IPS DF 4.7 (cell line): ENCODE data around the gene DBT.

ENCODE experiments used
- DNase-seq: peaks from one replicate; pipeline ENCODE4 v3.0.0-alpha.2; 2013; ENCODE audit warnings: low spot score; ENCODE audit errors: extremely low read depth

DBT gene

DNA sequence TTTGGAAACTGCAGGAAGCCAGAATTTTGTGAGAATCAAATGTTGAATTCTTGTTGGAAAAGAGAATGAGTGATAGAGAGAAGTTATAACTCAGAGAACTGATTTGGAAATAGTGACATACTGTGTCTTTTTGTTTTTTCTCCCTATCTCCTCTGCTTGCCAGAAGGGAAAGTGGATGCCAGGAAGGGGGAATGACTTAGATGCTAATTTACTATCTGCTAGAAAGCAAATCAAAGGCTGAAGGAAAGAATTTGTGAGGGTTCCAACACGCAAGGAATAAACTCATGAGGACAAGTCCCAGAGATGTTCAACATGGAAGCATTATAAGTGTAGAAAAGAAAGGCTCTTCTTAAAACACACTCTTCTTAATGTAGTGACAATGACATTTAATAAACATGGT, 51.0 kb downstream of the DBT start:
- no peak for DNase-seq

DNA sequence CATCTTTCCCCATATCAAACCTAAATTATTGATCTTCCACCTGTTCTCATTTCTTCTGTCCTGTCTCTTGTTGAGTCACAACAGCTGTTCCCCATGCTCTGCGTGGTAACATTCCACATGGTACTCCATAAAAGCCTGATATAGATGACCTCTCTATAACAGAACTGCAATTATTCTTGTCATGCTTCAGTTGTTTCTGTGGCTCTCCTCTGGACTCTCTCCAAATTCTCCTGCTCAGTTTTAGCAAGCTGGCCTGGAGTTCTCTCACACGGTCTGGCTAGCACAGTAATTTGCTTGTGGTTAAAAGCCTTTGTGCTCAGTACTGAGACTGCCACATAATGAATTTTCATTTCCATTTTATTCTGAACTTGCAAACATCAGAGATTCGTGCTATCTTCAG, 61.0 kb downstream of the DBT start:
- no peak for DNase-seq

DNA sequence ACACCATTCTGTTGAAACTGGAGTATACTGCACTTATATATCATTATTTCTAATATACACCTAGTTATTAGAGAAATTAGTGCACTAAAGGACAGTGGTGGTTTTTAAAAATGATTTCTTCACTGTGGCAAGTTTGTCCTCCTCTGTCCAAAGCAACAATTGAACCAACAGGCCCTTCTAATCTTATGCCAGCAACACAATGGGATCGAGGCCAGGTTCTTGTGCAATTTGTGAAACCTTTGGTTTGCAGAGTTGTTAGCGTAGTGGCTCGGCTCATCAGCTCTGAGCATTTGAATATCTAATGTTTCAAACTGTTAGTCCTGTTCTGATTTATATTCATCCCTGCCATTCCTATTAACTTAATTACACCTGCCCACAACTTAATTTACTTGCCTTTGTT, 61.7 kb downstream of the DBT start:
- DNase-seq: no peak

DNA sequence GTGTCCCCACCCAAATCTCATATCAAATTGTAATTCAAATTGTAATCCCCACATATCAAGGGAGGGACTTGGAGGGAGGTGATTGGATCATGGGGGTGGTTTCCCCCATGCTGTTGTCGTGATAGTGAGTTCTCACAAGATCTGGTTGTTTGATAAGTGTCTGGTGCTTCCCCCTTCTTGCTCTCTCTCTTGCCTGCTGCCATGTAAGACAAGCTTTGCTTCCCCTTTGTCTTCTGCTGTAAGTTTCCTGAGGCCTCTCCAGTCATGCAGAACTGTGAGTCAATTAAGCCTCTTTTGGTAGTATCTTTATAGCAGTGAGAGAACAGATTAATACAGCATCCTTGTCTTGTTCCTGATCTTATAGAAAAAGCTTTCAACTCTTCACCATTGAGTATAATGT, 65.1 kb downstream of the DBT start:
- DNase-seq: no peak

DNA sequence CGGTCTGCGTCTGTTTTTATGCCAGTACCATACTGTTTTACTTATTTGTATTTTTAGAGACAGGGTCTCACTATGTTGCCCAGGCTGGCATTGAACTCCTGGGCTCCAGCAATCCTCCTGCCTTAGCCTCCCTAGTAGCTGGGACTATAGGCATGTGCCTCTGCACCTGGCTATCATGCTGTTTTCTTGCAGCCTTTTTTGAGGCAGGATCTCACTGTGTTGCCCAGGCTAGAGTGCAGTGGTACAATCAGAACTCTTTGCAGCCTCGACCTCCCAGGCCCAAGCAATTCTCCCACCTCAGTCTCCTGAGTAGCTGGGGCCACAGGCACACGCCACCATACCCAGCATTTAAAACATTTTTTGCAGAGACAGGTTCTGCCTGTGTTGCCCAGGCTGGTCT, 66.3 kb downstream of the DBT start:
- DNase-seq: no peak

DNA sequence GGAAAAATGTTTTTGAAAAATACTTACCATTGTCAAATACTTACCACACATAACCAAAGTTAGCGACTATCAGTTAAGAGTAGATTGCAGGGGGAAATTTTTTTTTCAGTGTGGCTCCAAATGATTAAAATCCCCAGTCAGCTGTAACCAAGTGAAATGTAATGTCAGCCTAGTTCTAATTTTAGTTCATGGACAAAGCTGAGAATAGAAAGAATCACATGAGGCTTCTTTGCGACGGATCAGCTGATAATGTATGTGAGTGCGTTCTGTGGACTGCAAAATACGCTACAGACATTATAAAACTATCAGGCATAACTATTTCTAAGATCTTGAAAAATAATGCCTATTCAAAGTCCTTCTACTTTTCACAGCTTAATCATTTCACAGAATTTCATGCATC, 71.5 kb downstream of the DBT start, which contains the start of gene LRRC39:
Gene LRRC39, minus strand, starts transcription at position 166 of the 400 bp plus-strand sequence. CDS start 9,740 bp downstream, outside the sequence.
- no peak for DNase-seq

DNA sequence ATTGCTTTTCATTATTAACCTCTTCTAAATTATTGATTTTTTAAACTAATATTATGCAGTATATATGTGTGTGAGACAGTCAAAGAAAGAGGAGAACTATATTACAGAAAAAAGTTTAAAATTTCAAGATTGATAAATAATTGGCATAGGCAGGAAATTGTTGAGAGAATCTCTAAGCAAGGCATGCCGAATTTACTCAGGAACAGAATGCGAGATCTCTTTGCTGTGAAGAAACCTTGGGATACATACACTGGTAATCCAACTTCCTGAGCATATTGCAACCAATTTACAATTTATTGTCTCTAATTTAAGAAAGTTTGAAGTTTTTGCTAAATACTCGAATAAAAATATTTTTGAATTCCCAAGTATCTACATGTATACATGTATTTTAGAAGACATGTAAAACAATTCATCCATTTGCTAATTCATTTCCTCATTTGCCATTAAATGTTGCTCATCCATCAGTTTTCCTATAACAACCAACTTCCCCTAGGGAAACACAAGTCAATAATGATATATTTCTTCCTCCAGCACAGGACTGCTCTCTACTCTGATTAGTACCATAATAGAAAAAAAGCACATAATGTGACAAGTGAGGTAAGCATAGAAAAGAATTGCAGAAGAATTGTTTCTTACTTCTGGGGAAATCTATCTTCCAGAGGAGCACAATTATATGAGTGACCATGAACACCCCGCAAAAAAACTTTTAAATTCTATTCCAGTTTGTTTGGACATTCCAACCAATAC, 72.2 kb downstream of the DBT start:
- no peak for DNase-seq

DNA sequence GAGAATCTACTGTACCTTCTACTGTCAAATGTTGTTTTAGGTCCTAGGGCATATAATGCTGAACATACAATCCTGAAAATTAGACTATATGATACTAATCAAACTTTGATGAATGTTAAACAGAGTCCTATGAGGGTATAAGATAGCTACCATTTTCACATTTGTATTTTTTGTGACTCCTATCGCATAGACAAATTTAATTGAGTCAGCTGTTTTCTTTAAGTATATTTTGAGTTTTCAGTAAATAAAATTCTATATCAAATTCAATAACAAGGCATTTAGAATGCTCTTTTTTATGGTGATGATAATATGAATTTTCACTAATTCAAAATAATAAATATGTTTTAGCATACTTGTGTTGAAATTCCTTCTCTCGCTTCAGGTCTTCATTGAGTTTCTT, 81.6 kb downstream of the DBT start:
- no peak for DNase-seq

DNA sequence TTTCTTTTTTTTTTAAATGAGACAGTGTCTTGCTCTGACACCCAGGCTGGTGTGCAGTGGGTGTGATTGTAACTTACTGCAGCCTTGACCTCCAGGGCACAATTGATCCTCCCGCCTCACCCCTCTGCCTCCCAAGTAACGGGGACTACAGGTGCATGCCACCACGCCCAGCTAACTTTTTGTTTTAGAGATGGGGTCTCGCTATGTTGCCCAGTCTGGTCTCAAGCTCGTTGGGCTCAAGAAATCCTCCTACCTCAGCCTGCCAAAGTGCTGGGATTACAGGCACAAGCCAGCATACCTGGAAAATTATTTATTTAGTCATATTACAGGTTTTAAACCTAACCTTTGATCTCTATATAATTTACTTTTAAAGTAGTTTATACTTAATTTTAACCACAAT, 84.9 kb downstream of the DBT start:
- DNase-seq: no peak

DNA sequence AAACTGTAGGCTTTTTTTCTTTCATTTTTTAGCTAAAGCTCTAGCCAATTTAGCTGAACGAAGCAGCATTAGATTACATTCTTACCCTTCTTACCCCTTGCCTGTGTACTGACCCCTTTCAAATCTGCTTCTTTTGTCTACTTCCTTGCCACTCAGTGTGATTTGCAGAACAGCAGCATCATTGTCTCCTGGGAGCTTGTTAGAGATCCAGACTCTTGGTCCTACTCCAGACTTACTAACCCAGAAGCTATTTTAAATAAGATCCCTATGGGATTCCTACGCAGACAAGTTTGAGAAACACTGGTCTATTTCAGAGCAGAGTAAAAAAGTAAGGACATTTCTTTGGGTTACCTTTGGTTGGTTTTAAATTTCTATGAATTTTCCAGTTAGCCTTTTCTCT, 85.4 kb downstream of the DBT start:
- DNase-seq: no peak

DNA sequence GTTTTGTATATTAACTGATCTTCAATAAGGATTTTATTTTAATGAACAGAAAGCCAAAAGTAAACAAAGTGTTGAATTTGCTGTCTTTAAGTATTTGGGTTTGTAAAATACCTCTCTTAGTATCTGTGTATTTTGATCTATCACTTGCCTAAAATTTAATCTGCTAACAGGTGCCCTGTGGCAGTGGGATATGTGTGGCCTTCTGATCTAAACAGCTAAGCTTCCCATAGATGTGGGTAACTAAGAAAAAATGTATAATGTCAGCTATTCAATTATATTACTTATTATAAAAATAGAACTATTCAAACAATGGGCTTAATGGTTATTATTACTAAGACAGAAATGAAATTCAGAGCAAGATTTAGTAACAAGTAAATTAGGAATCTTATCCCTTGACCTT, 86.8 kb downstream of the DBT start:
- DNase-seq: no peak

DNA sequence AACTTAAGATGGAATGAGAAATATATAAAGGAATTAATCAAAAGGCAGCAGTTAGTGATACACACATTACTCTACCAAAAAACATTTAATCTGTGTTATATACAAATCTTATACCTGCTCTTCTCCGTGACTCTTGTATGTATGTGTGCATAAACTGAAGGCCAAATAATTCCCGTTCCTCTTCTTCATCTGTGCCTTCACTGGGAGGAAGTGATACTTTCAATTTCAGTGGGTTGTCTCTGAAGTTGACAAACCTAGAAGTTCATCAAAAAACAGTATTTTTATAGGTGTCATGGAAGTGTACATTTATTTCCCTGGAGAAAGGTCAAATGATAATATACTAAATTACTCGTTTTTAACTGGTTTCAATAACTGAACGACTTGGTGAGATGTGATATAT, 97.4 kb downstream of the DBT start:
- no peak for DNase-seq

DNA sequence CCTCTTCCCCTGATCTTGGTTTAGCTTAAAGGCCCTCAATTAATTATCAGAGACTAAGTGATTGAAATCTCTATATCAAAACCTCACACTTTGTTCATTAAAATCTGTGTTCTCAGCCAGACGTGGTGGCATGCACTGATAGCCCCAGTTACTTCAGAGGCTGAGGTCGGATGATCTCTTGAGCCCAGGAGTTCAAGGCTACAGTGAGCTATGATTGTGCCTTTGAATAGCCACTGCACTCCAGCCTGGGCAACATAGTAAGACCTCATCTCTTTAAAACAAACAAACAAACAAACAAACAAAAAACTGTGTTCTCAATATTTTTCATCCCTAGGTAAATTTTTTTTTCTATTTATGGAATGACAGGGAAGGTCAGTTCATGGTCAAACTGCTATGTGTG, 98.0 kb downstream of the DBT start:
- no peak for DNase-seq

DNA sequence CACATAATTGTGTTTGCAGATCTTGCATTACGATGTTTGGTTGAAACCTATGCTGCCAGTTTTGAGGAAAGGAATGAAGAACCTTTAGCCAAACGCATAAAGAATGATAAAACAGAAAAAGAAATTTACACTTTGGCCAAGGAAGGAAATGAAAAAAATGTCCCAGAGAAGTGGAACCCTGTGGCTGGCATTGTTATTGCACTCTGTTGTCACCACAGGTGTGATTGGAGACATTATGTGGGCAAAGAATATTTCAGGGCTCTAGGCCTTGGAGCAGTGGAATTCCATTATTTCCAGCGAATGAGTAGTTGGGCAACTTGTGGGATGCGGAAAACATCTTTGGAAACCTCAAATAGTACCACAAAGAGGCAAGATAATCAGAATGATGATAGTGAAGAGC, 101.8 kb downstream of the DBT start:
- DNase-seq: no peak

DNA sequence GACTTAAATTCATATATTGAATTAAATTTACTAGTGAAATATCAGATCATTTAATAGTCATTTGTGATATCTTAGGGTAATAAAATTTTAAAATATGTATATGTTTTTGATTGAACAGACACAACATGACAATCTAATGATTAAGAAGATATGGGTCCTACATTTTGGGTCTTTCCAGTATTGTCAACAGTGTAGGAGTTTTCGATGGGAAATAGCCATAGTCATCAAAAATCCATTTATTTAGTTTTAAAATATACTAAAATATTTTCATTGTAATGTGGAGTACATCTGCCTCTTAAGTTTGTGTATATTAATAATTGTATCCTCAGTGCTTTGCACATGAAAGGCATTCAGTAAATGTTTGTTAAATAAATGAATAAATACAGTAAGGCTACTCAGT, 102.7 kb downstream of the DBT start:
- DNase-seq: no peak

DNA sequence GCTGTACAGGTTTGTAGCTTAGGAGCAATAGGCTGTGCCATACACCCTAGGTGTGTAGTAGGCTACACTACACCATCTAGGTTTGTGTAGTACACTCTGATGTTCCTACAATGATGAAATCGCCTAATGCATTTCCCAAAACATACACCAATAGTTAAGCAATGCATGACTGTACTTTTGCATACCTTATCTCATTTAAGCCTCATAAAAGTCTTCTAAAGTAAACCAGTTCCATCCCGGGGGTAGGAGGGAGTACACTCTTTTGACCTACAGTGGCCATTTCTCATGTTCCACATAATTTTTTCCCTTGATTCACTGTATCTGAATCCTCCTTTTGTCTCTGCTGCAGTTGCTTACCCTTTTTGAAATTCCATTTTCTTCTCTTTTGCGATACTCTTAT, 104.5 kb downstream of the DBT start:
- DNase-seq: no peak

DNA sequence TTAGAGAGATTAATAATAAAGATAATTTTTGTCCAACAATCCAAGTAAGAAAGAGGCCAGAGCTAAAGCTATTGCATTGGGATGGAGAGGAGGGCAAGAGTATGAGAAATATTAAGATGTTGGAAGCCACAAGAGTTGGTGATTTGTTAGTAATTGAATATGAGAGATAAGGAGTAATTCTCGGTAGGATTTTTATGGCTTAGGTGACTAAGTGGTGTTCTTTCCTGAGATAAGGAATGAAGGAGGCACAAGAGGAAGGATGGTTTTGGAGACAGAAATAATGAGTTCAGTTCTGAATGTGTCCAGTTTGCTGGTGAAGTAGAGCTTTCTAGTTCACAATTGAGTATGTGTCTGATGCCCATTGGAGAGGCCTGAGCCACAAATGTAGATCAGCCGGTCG, 107.3 kb downstream of the DBT start:
- no peak for DNase-seq

DNA sequence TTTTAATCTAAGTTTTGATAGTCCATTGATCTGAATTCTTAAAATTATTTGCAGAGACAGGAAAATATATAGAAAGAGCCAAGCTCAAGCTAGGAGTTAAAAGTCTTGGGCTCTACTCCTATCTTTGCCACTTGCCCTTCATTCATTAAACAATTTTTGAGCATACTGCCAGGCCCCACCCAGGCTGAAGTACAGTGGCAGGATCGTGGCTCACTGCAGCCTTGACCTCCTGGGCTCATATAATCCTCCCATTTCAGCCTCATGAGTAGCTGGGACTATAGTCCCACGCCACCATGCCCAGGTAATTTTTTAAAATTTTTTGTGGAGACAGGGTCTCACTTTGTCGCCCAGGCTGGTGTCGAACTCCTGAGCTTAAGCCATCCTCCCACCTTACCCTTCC, 108.4 kb downstream of the DBT start:
- no peak for DNase-seq

DNA sequence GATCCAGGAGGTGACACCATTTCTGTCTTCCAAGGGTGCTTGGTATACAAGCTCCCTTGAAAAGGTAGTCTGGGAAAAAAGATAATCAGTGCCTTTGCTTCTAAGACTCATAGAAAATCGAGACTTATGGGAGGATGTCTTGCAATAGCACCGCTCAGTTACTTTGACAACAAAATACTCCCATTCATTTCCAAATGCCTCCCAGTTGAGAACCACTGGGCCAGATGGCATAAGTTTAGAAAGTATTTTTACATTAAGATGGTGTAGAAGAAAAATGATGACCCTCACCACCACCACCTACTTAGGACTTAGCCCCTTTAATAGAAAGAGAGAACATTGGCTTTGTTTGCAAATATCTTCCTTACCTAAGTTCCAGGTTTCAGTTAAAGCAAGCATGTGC, 112.0 kb downstream of the DBT start:
- no peak for DNase-seq
